ENCODE data around the gene USP34. TPM values are rescaled to one million over a fixed set of nuclear protein-coding genes. Genes with fewer than 3 reads are reported as not detected.

The USP34 gene
- total RNA-seq, 1 experiment from 2014 or later, result 91.4 TPM

GRCh38 chr2:61378281-61378680 is 92.6 kb downstream of the USP34 start:
- ChIA-PET CTCF (no interaction called here), POLR2A (no interaction called here)
- no peaks in the 10 kb centered on the region for H3K4me1 ChIP-seq (ENCODE audit: control insufficient read depth, insufficient read depth, low read length)
- BruUV-seq (replicated peaks), result no TSS peak
- intact Hi-C loops (cut with micrococcal nuclease; ENCODE audit: unreplicated experiment) (no loop called here), in situ Hi-C loops (cut with HindIII; ENCODE audit: low pct_unique_long_range_greater_than_20kb, low sequenced_read_pairs) (no loop called here)
- DNase-seq (ENCODE audit: low read depth, low spot score), result no peak
- no peaks in the 10 kb centered on the region for H3K27me3 ChIP-seq (ENCODE audit: control insufficient read depth, insufficient read depth, low read length)
- no peak overlapping the region for H3K27ac ChIP-seq (ENCODE audit: low read length)
- no peaks in the 10 kb centered on the region for H3K9me3 ChIP-seq (ENCODE audit: control insufficient read depth, insufficient read depth, low read depth, low read length)
- H3K4me3 ChIP-seq (ENCODE audit: low read depth in 2 of 2, low read length in 2 of 2), result no peak overlapping the region
- TF ChIP-seq CTCF (IDR thresholded peaks at IDR 0.05) (no peak), SIN3A (IDR thresholded peaks at IDR 0.05; ENCODE audit: borderline replicate concordance, insufficient read depth, low read depth, low read length) (no peak), REST (IDR thresholded peaks at IDR 0.05; ENCODE audit: insufficient read depth in 1 of 2, low read depth in 2 of 2, low read length in 1 of 2) (no peak), POLR2AphosphoS5 (IDR thresholded peaks at IDR 0.05; ENCODE audit: low read depth, low read length) (no peak), TCF7L2 (IDR thresholded peaks at IDR 0.05; ENCODE audit: low read depth, low read length) (no peak)
- no peak for ATAC-seq
- H3K36me3 ChIP-seq (ENCODE audit: control insufficient read depth, insufficient read depth, low read length), result 0 out of 2 replicates have a peak, but pooled peaks cover 7% of the 10 kb centered on the region

DNA sequence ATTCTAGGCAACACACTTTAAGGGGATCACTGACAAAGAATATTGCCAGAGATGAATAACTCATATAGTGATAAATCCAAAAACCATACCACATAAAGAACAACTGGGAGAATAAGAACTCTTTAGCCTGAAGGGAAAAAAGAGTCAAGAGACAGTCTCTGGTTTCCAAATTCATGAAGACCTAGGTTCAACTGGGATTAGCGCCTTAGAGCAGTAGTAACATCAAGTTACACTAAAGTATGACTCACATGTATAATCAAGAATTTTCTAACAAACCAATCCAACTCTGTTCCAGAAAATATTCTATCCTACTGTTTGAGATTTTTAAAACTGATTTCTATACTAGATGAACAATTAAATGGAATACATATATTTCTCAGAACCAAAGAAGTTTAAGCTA is 93.8 kb downstream of the USP34 start:
- Histone ChIP-seq H3K27ac (ENCODE audit: low read length) (no peak overlapping the region), H3K36me3 (ENCODE audit: control insufficient read depth, insufficient read depth, low read length) (0 out of 2 replicates have a peak, but pooled peaks cover 7% of the 10 kb centered on the region), H3K27me3 (ENCODE audit: control insufficient read depth, insufficient read depth, low read length) (no peaks in the 10 kb centered on the region), H3K9me3 (ENCODE audit: control insufficient read depth, insufficient read depth, low read depth, low read length) (no peaks in the 10 kb centered on the region), H3K4me3 (ENCODE audit: low read depth in 2 of 2, low read length in 2 of 2) (no peak overlapping the region), H3K4me1 (ENCODE audit: control insufficient read depth, insufficient read depth, low read length) (no peaks in the 10 kb centered on the region)
- in situ Hi-C loops (cut with HindIII; ENCODE audit: low pct_unique_long_range_greater_than_20kb, low sequenced_read_pairs) (no loop called here), intact Hi-C loops (cut with micrococcal nuclease; ENCODE audit: unreplicated experiment) (no loop called here)
- POLR2A ChIA-PET, result no interaction called here
- no peak for ATAC-seq
- no peak for DNase-seq (ENCODE audit: low read depth, low spot score)
- no peak for TF ChIP-seq POLR2AphosphoS5 (IDR thresholded peaks at IDR 0.05; ENCODE audit: low read depth, low read length)
- BruUV-seq (replicated peaks), result no TSS peak
- CTCF ChIA-PET, result no interaction called here

- 0 out of 2 replicates have a peak, but pooled peaks cover 7% of the 10 kb centered on the region for H3K36me3 ChIP-seq (ENCODE audit: control insufficient read depth, insufficient read depth, low read length)
- no peaks in the 10 kb centered on the region for H3K27me3 ChIP-seq (ENCODE audit: control insufficient read depth, insufficient read depth, low read length)
- no peak for DNase-seq (ENCODE audit: low read depth, low spot score)
- POLR2A ChIA-PET, result no interaction called here
- in situ Hi-C loops (cut with HindIII; ENCODE audit: low pct_unique_long_range_greater_than_20kb, low sequenced_read_pairs) (no loop called here), intact Hi-C loops (cut with micrococcal nuclease; ENCODE audit: unreplicated experiment) (no loop called here)
- H3K4me3 ChIP-seq (ENCODE audit: low read depth in 2 of 2, low read length in 2 of 2), result no peak overlapping the region
- H3K9me3 ChIP-seq (ENCODE audit: control insufficient read depth, insufficient read depth, low read depth, low read length), result no peaks in the 10 kb centered on the region
- CTCF ChIA-PET, result no interaction called here
- no TSS peak for BruUV-seq (replicated peaks)
- H3K4me1 ChIP-seq (ENCODE audit: control insufficient read depth, insufficient read depth, low read length), result no peaks in the 10 kb centered on the region
- H3K27ac ChIP-seq (ENCODE audit: low read length), result no peak overlapping the region
- ATAC-seq, result no peak
- no peak for TF ChIP-seq SIN3A (IDR thresholded peaks at IDR 0.05; ENCODE audit: borderline replicate concordance, insufficient read depth, low read depth, low read length)
- TF ChIP-seq CTCF (IDR thresholded peaks at IDR 0.05), result no peak
- TF ChIP-seq POLR2AphosphoS5 (IDR thresholded peaks at IDR 0.05; ENCODE audit: low read depth, low read length), result no peak
- TF ChIP-seq REST (IDR thresholded peaks at IDR 0.05; ENCODE audit: insufficient read depth in 1 of 2, low read depth in 2 of 2, low read length in 1 of 2), result no peak
- TF ChIP-seq TCF7L2 (IDR thresholded peaks at IDR 0.05; ENCODE audit: low read depth, low read length), result no peak
Observed at GRCh38 chr2:61376211-61376610, 94.7 kb downstream of the USP34 start.
